GM18867 (cell line): ENCODE results near the gene GJD3.

Source experiments
- ATAC-seq: cut with Tn5 transposase; IDR thresholded peaks from one replicate; pipeline ENCODE4 v1.9.1; 2021; ENCODE audit warnings: mild to moderate bottlenecking, moderate library complexity; ENCODE audit not compliant: unreplicated experiment

GJD3 gene

GRCh38 chr17:40325156-40326013 is 39.2 kb downstream of the GJD3 start:
- no peak for ATAC-seq

- peak; percentile 18 for ATAC-seq
Observed at GRCh38 chr17:40323391-40324381, 40.9 kb downstream of the GJD3 start.

- ATAC-seq = peak; percentile 39
Observed at GRCh38 chr17:40322358-40323315, 41.9 kb downstream of the GJD3 start.

- ATAC-seq = no peak
Observed at GRCh38 chr17:40321961-40322357, 42.6 kb downstream of the GJD3 start.

GRCh38 chr17:40321524-40321929 is 43.0 kb downstream of the GJD3 start:
- no peak for ATAC-seq

- ATAC-seq = no peak
Observed at GRCh38 chr17:40320756-40321523, 43.6 kb downstream of the GJD3 start.

GRCh38 chr17:40319651-40320540 is 44.6 kb downstream of the GJD3 start:
- ATAC-seq = no peak

- no peak for ATAC-seq
Observed at GRCh38 chr17:40318830-40319391, 45.6 kb downstream of the GJD3 start.

- ATAC-seq = peak; percentile 59
Observed at GRCh38 chr17:40317880-40318829, 46.4 kb downstream of the GJD3 start.

- no peak for ATAC-seq
Observed at GRCh38 chr17:40317345-40317873, 47.1 kb downstream of the GJD3 start.

GRCh38 chr17:40316571-40317344 is 47.8 kb downstream of the GJD3 start:
- no peak for ATAC-seq

GRCh38 chr17:40315678-40316570 is 48.6 kb downstream of the GJD3 start:
- no peak for ATAC-seq

- no peak for ATAC-seq
Observed at GRCh38 chr17:40315206-40315605, 49.3 kb downstream of the GJD3 start.

- ATAC-seq = no peak
Observed at GRCh38 chr17:40314584-40314956, 50.0 kb downstream of the GJD3 start.
